Breast epithelium (tissue), 3 donors: ENCODE results near the gene HDLBP.

ENCODE experiments used
- CTCF ChIP-seq, 3 donors: fragments of 450-650 bp; IDR thresholded peaks; one replicate each; pipeline ENCODE4 v1.5.1; 2016 to 2017; ENCODE audit warnings: antibody characterized with exemption in 3 of 3, mild to moderate bottlenecking in 3 of 3, moderate library complexity in 3 of 3
- POLR2A ChIP-seq: fragments of 450-650 bp; IDR thresholded peaks from one replicate; pipeline ENCODE4 v1.6.1; 2016; ENCODE audit warnings: antibody characterized with exemption, mild to moderate bottlenecking, moderate library complexity
- POLR2AphosphoS5 ChIP-seq, 3 donors: sonication (generic); formaldehyde crosslinking; IDR thresholded peaks; one replicate each; pipeline ENCODE4 v1.6.1; 2017; ENCODE audit warnings: antibody characterized with exemption in 3 of 3

- TF ChIP-seq CTCF (IDR thresholded peaks at IDR 0.05) (no peak), POLR2A (no peak), POLR2AphosphoS5 (IDR thresholded peaks at IDR 0.05) (no peak)
These were observed 65.8 kb downstream of the HDLBP start for GRCh38 chr2:241249654-241250053.
